HG02885 (cell line): ENCODE results near the gene KMT2B.

Source experiments
- ATAC-seq: cut with Tn5 transposase; IDR thresholded peaks from one replicate; pipeline ENCODE4 v1.9.1; 2021; ENCODE audit warnings: mild to moderate bottlenecking; ENCODE audit not compliant: unreplicated experiment, poor library complexity

Gene KMT2B

DNA sequence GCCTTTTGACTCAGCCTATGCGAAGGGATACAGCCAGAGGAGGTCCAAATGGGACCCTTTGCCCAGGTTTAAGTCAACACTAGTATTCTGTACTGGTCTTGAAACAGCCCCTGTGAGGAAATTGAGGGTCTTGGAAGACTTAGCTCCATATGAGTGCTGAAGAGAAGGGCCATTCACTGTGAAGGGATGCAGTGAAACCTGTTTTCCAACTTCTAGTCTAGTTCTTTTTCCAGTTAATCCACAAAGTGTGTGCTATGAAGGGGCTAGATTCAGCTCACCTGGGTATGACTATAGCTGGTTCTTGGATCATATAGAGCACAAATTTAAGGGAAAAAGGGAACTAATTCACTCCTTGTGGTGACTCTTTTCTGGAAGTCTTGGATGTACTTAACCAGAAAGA lies 9.4 kb upstream of the KMT2B start:
- ATAC-seq, result no peak

DNA sequence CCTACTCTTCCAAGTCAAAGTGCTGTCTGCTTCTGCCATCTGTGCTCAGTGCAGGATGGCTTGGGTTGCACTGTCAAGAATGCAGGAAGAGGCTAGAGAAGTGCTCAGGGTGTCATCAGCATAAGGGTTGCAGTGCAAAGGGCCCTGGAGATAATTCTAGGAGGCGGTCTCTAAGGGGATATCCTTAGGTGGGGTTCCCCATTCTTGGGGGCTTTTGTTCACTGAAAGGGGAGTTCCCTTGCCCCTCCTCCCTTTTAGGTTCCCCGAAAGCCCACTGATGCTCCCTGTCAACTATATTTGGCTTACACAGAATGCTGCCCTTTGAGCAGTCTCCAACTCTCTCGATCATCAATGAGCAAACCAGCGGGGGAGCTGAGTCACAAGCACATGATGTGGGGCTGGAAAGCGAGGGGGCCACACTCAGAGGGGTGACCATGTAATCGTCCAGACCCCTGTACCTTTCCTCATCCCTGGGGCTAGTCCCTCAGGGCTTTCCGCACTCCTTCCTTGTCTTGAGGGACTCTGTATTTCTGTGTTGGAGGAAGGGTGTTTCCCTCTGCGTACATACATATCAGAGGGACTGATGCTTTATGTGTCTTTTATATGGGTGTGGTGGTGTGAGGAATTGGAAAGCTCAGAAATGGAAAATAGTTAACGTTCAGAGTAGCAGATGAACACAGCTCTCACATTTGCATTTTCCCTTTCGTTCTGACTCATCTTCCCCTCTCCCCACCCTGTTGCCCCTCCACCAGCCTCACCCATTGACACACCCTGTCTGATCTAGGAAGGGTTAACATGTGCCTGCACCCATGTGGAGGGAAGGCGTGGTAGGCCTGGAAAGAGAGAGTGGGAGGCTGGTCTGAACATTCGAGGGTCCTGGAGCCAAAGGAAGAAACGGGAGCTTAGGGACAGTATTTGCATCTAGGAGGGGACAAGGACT lies 6.7 kb upstream of the KMT2B start:
- ATAC-seq, result peak; percentile 45

- ATAC-seq, result peak; percentile 19
Measured at GRCh38 chr19:35712567-35713505, 5.0 kb upstream of the KMT2B start.

DNA sequence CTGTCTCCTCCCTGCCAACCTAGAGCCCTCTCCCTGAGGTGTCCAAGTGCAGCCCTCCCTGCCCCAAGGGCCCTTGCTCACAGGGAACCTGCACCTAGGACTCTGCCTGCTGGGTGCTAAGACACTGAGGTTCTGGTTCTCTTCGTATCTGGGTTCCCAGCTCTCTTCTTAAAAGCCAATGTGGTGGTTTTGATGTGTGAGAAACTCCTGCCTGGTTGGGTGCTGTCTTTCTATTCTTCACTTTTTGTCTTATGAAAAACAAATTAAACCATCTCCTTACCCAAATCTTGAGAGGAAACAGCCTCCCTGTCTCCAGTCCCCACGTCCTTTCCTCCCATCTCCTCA lies 4.3 kb upstream of the KMT2B start:
- ATAC-seq, result no peak

DNA sequence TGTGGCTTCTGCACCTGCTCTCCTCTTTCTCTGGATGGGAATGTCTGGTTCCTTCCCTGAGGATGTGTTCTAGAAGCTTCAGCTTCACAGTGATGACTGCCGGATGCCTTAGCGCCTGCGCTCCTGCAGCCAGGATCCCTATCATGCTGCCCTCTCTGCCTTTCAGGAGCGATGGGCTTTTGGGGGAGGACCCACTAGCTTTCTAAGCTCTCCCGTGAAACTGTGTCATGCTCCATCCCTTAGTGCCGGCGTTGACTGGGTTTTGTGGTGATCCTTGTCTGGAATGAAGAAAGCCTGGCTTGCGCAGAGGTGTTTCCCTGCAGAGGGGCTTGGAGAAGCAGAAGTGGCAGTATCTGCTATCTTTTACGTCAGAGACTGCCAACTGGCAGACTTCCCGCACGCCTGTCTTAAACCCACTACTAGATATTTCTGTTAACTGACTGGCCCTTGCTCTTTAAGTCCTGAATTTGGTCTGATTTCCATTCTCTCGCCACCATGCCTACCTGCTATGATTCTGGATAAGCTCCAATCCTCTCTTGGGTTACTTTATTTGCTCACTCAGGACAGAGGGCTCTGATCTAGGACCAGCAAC lies 3.8 kb upstream of the KMT2B start:
- ATAC-seq, result no peak

DNA sequence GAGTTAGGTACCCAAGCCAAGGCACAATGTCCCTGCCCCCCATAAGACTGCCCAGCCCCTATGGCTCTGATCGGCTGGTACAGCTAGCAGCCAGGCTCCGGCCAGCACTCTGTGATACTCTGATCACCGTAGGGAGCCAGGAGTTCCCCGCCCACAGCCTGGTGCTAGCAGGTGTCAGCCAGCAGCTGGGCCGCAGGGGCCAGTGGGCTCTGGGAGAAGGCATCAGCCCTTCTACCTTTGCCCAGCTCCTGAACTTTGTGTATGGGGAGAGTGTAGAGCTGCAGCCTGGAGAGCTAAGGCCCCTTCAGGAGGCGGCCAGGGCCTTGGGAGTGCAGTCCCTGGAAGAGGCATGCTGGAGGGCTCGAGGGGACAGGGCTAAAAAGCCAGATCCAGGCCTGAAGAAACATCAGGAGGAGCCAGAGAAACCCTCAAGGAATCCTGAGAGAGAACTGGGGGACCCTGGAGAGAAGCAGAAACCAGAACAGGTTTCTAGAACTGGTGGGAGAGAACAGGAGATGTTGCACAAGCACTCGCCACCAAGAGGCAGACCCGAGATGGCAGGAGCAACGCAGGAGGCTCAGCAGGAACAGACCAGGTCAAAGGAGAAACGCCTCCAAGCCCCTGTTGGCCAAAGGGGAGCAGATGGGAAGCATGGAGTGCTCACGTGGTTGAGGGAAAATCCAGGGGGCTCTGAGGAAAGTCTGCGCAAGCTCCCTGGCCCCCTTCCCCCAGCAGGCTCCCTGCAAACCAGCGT lies 3.0 kb upstream of the KMT2B start:
- ATAC-seq, result no peak

- ATAC-seq, result no peak
Measured at GRCh38 chr19:35715355-35715809, 2.4 kb upstream of the KMT2B start.

DNA sequence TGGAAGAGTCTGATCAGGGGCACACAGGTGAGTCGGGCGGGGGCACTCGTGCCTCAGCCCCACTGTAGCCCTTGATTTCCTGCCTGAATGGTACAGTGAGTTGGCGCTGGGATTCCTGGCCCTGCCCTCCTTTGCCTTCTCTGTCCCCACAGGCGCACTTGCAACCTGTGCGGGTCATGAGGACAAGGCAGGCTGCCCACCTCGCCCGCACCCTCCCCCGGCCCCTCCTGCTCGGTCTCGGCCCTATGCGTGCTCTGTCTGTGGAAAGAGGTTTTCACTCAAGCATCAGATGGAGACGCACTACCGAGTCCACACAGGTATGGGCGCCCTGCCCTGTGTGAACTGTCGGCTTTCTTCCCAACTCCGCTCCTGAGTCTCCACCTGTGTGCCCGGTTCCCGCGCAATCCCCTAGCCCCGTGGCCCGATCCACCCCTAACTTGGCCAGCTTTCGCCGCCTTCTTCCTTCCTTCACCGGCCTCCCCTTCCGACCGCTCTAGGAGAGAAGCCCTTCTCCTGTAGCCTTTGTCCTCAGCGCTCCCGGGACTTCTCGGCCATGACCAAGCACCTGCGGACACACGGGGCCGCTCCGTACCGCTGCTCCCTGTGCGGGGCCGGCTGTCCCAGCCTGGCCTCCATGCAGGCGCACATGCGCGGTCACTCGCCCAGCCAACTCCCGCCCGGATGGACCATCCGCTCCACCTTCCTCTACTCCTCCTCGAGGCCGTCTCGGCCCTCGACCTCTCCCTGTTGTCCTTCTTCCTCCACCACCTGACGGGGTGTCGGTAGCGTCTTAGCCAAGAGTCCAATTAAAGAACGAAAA lies 1.6 kb upstream of the KMT2B start:
- ATAC-seq, result peak; percentile 5

GRCh38 chr19:35716801-35717664 lies 770 bp upstream of the KMT2B start:
- peak; percentile 66 for ATAC-seq

- ATAC-seq, result peak; percentile 8
Measured at GRCh38 chr19:35718345-35719041, 690 bp downstream of the KMT2B start.

DNA sequence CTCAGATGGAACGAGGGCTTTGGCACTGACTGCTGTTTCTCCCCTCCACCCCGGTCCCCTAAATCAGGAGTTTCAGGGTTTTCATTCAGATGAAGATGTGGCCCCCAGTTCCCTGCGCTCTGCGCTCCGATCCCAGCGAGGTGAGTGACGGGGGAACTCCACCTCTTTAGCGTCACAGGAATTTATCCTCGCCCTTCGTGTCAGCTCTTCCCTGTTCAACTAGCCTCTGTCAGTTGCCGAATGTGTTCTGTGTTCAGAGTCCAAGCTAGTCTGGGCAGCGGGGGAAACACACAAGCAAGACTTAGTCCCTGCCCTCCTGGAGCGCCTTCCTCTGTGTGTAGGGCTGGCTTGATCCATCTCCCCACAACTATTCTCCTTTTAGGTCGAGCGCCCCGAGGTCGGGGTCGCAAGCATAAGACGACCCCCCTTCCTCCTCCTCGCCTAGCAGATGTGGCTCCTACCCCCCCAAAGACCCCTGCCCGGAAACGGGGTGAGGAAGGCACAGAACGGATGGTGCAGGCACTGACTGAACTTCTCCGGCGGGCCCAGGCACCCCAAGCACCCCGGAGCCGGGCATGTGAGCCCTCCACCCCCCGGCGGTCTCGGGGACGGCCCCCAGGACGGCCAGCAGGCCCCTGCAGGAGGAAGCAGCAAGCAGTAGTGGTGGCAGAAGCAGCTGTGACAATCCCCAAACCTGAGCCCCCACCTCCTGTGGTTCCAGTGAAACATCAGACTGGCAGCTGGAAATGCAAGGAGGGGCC lies 1.8 kb downstream of the KMT2B start:
- no peak for ATAC-seq

- ATAC-seq, result no peak
Measured at GRCh38 chr19:35720163-35720524, 2.3 kb downstream of the KMT2B start.

DNA sequence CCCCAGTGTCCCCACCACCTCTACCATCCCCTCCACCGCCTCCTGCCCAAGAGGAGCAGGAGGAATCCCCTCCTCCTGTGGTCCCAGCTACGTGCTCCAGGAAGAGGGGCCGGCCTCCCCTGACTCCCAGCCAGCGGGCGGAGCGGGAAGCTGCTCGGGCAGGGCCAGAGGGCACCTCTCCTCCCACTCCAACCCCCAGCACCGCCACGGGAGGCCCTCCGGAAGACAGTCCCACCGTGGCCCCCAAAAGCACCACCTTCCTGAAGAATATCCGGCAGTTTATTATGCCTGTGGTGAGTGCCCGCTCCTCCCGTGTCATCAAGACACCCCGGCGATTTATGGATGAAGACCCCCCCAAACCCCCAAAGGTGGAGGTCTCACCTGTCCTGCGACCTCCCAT lies 2.8 kb downstream of the KMT2B start:
- ATAC-seq, result no peak

- no peak for ATAC-seq
Measured at GRCh38 chr19:35721374-35721773, 3.6 kb downstream of the KMT2B start.

DNA sequence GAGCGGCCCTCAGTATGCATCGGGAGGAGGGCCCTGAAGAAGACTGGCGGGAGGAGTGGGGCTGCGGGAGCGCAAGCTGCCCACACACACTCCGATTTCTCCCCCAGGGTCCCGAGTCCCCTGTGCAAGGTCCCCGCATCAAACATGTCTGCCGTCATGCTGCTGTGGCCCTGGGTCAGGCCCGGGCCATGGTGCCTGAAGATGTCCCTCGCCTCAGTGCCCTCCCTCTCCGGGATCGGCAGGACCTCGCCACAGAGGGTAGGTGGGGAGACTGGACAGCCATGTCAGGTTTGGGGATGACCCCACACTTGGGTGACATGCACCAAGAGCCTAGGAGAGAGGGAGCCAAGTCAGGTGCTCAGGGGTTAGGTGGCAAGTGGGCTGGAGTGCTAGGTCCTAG lies 4.7 kb downstream of the KMT2B start:
- no peak for ATAC-seq

DNA sequence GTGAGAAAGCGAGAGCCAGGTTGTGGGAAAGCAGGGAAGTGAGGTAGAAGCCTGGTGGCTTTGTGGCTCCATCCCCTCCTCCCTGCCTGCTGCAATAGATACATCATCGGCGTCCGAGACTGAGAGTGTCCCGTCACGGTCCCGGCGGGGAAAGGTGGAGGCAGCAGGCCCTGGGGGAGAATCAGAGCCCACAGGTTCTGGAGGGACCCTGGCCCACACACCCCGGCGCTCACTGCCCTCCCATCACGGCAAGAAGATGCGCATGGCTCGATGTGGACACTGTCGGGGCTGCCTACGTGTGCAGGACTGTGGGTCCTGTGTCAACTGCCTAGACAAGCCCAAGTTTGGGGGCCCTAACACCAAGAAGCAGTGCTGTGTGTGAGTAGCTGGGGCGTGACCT lies 5.1 kb downstream of the KMT2B start:
- ATAC-seq, result no peak

- ATAC-seq, result no peak
Measured at GRCh38 chr19:35723671-35724070, 5.9 kb downstream of the KMT2B start.
